H1 (cell line): Measurements from ENCODE around the gene ACTN2. TPM values are rescaled to one million over a fixed set of nuclear protein-coding genes. Genes with fewer than 3 reads are reported as not detected.

Experiments
- RFX5 ChIP-seq: IDR thresholded peaks from 2 replicates; pipeline ENCODE4 v1.6.1; 2011; ENCODE audit warnings: low read depth, low read length, improper control_type of control experiment, borderline replicate concordance
- polyA plus RNA-seq, 7 experiments: library from polyadenylated mRNA; depleted of rRNA in 3 of 7; stranded (reverse) in 5 of 7; unstranded in 2 of 7; fragments of >200 nt in 5 of 7; fragments of 200-250 nt in 2 of 7; gene quantifications; 1 replicate in 5 of 7; 2 replicates in 1 of 7; 4 replicates in 1 of 7; pipeline versions ENCODE4 v1.2.1 to v1.2.3, GENCODE V29; 2011 to 2013; ENCODE audit warnings: missing spikeins in 2 of 7, mixed read lengths in 2 of 7
- total RNA-seq: library from RNA; stranded (reverse); fragmentation: NEBNext Ultra II Directional; extraction: Animal tissue kit (Norgen Biotek cat#: 25700); gene quantifications from 2 replicates; pipeline ENCODE4 v1.2.1, GENCODE V29; 2021

ACTN2 gene
- total and polyA plus RNA-seq, 2 of the 8 experiments (the other 6 are each of a cell fraction or from before 2014, with no cell fraction given): 1.9 to 4.1 TPM

DNA sequence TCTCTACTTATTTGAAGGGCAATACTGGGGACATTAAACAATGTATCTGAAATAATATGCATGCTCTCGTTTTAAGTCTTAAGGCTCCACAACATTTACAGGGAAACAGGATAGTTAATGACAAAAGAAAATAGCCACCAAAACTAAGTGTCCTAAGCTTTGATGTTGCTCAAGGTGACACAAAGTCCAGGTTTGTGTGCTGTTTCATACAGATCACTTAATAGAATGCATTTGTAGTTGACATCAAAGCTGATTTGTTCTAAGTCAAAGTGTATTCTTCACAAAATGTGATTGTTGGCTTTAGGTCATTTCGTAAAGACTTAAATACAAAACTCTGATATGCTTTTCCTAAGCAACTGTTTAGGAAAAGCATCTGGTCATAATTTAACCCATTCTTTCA is 71.3 kb downstream of the ACTN2 start (continued):
- TF ChIP-seq RFX5: no peak
